ENCODE measurements around the gene SSBP4. TPM values are rescaled to one million over a fixed set of nuclear protein-coding genes. Genes with fewer than 3 reads are reported as not detected.

Gene SSBP4
- total and polyA plus RNA-seq, 9 of the 15 experiments (the other 6 are each of a cell fraction or from before 2014, with no cell fraction given): 1.1 to 189 (median 39.0) TPM

- peak overlapping the region in 1 of 2 experiments; percentile 56; a peak in 2 of 4 replicates for H3K9ac ChIP-seq (ENCODE audit: insufficient read depth in 1 of 2, low read depth in 2 of 2, low read length in 2 of 2)
- H3K9me1 ChIP-seq (ENCODE audit: control insufficient read depth, insufficient read depth, low read length): no peaks in the 10 kb centered on the region
- no peak overlapping the region for H2AFZ ChIP-seq (ENCODE audit: low read depth, low read length)
- WGBS (ENCODE audit: insufficient coverage, low coverage, missing lambda C conversion rate): 86% methylated on average over 10 of the region's 17 CpGs
- no TSS peak for BruUV-seq (replicated peaks)
- H3K9me3 ChIP-seq (replicated peaks; ENCODE audit: control insufficient read depth, insufficient read depth, low read depth, low read length): no peaks in the 10 kb centered on the region
- ChIA-PET POLR2A (interaction anchor here (0.6 to 1.0 kb wide), 4 partner anchors 9 to 145 kb away, joined by 3 to 5 read pairs (median 4); no protein-coding TSS in a partner anchor), CTCF (ENCODE audit: low intra/inter-chr PET ratio) (no interaction called here)
- in situ Hi-C loops (cut with MboI): no loop called here
- intact Hi-C loops (cut with micrococcal nuclease): no loop called here
- peaks cover 23% of the 10 kb centered on the region for H4K20me1 ChIP-seq (replicated peaks; ENCODE audit: control insufficient read depth, insufficient read depth, low read length)
- no peak overlapping the region for H3K4me3 ChIP-seq
- peaks cover 80% of the 10 kb centered on the region for H3K79me2 ChIP-seq (ENCODE audit: control insufficient read depth, insufficient read depth, low read length)
- H3K27ac ChIP-seq (ENCODE audit: extremely low read depth, low read depth, low read length): no peak overlapping the region
- no peaks in the 10 kb centered on the region for H3K27me3 ChIP-seq (ENCODE audit: control insufficient read depth in 2 of 2, insufficient read depth in 2 of 2, low read length in 2 of 2)
- peaks cover 33 to 98% of the 10 kb centered on the region in 2 experiments for H3K4me1 ChIP-seq (replicated peaks in 1 of 2; ENCODE audit: control insufficient read depth in 2 of 2, insufficient read depth in 2 of 2, low read length in 2 of 2)
- DNase-seq (ENCODE audit: extremely low read depth in 1 of 4, low spot score in 3 of 4): no peak
- TF ChIP-seq ZNF561 (CRISPR knock-in tag; conservative IDR thresholded peaks at IDR 0.05): no peak
- TF ChIP-seq EGR1 (conservative IDR thresholded peaks at IDR 0.05): 0 out of 2 replicates have a peak, but pooled peaks have one; percentile 14
- peak; percentile 44 for TF ChIP-seq RBFOX2 (IDR thresholded peaks at IDR 0.05; ENCODE audit: low read depth, low read length)
- no peak overlapping the region for H3K4me2 ChIP-seq (ENCODE audit: insufficient read depth, low read length)
- no peak for ATAC-seq
- H3K36me3 ChIP-seq (ENCODE audit: control insufficient read depth, insufficient read depth, low read length): peaks cover 62% of the 10 kb centered on the region; the same call in 2 of the 3 replicates
- FAIRE-seq: no peak
Measured at GRCh38 chr19:18424890-18425514, 5.8 kb downstream of the SSBP4 start.

Measured in K562 (cell line).